Activated CD8-positive, alpha-beta T cell treated with anti-CD3 and anti-CD28 coated beads, Interleukin-2, amount 10 ng/mL, durations not matched to agents 7 days and 5 days (primary cell): ENCODE measurements around the gene THADA. TPM values are rescaled to one million over a fixed set of nuclear protein-coding genes. Genes with fewer than 3 reads are reported as not detected.

Experiments
- ATAC-seq: fragments of 150-1000 bp; cut with Tn5 transposase; one replicate; pipeline ENCODE4 v1.10.0; 2021; ENCODE audit warnings: moderate library complexity
- CTCF ChIA-PET: fragments of 350-600 bp; sonication (Branson Sonifier 250); formaldehyde crosslinking; loops from one replicate; lab custom pipeline; 2021; ENCODE audit warnings: antibody characterized with exemption; lab: Charles Lee
- POLR2A ChIA-PET: fragments of 350-600 bp; sonication (Branson Sonifier 250); formaldehyde crosslinking; loops from one replicate; lab custom pipeline; 2021; ENCODE audit warnings: antibody characterized with exemption; lab: Charles Lee
- DNase-seq: peaks from one replicate; pipeline ENCODE4 v3.0.0-alpha.2; 2020
- H3K27ac Mint-ChIP-seq: one replicate; pipeline ENCODE4 v1.8.0; 2021; ENCODE audit warnings: mild to moderate bottlenecking, mixed read lengths
- H3K27me3 Mint-ChIP-seq: one replicate; pipeline ENCODE4 v1.8.0; 2021; ENCODE audit warnings: low read depth, mixed read lengths
- H3K36me3 Mint-ChIP-seq: one replicate; pipeline ENCODE4 v1.8.0; 2021; ENCODE audit warnings: low read depth, mixed read lengths
- H3K4me1 Mint-ChIP-seq: one replicate; pipeline ENCODE4 v1.8.0; 2021; ENCODE audit warnings: low read depth, mixed read lengths
- H3K4me3 Mint-ChIP-seq: one replicate; pipeline ENCODE4 v1.8.0; 2021; ENCODE audit warnings: mild to moderate bottlenecking, mixed read lengths
- H3K9me3 Mint-ChIP-seq: one replicate; pipeline ENCODE4 v1.8.0; 2022; ENCODE audit warnings: mixed read lengths; ENCODE audit not compliant: insufficient read depth
- total RNA-seq, 2 experiments: library from RNA; stranded (reverse); gene quantifications; one replicate each; pipeline ENCODE4 v1.2.3, GENCODE V29; 2021

THADA gene
- total RNA-seq, 2 experiments from 2014 or later, result 27.0 to 31.9 TPM

GRCh38 chr2:43493954-43494353, 101.9 kb downstream of the THADA start:
- ATAC-seq (no peak), DNase-seq (no peak)
- H3K4me1 Mint-ChIP-seq, result no peaks in the 10 kb centered on the region
- no peak overlapping the region for H3K27ac Mint-ChIP-seq
- H3K9me3 Mint-ChIP-seq, result no peaks in the 10 kb centered on the region
- H3K27me3 Mint-ChIP-seq, result no peaks in the 10 kb centered on the region
- no peak overlapping the region for H3K4me3 Mint-ChIP-seq
- POLR2A ChIA-PET, result no interaction called here
- peaks cover 27% of the 10 kb centered on the region for H3K36me3 Mint-ChIP-seq
- CTCF ChIA-PET, result interaction anchor here (0.9 to 2.8 kb wide), 2 partner anchors 10 to 265 kb away, joined by 4 to 12 read pairs; no protein-coding TSS in a partner anchor

DNA sequence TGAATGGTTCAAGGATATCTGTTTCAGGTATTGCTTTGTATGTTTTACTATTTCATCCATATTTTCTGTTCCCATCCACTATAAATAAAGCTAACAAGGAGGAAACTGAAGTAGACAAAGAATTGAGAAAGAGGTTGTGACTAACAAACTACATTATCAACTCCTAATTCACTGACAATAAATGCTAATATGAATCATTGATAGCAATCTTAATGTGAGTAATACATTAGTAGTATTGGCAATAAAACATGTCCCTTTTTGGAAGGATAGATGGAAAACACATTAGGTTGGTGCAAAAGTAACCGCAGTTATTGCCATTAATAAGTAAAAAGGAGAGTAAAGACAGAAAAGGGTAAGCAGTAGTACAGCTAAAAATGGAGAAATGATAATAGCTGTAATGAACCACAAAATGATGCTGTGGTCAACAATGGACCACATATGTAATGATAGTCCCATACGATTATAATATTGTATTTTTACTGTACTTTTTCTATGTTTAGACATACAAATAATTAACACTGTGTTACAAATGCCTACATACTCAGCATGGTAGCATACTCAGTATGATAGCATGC, 104.7 kb downstream of the THADA start:
- Mint-ChIP-seq H3K4me1 (no peaks in the 10 kb centered on the region), H3K4me3 (no peak overlapping the region), H3K9me3 (no peaks in the 10 kb centered on the region), H3K27ac (no peak overlapping the region), H3K27me3 (no peaks in the 10 kb centered on the region), H3K36me3 (peaks cover 10% of the 10 kb centered on the region)
- ChIA-PET CTCF (interaction anchor here (0.5 to 1.4 kb wide), 4 partner anchors 86 to 592 kb away, joined by 3 to 5 read pairs (median 4); no protein-coding TSS in a partner anchor), POLR2A (no interaction called here)
- ATAC-seq, result no peak
- DNase-seq, result no peak

DNA sequence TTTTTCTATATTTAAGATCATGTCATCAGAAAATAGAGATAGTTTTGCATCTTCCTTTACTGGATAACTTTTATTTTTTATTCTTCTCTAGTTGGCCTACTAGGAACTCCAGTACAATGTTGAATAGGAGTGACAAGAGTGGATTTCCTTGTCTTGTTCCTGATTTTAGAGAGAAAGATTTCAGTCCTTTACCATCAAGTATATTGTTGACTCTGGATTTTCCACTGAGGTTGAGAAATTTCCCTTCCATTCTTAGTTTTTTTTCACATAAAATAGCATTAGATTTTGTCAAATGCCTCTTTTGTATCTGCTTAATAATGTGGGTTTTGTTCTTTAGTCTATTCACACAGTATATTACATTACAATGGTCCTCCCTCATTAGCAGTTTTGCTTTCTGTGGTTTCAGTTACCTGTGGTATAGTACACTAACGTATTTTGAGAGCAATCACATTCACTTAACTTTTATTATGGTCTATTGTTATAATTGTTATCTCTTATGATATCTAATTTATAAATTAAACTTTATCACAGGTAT, 105.5 kb downstream of the THADA start:
- Mint-ChIP-seq H3K4me1 (no peaks in the 10 kb centered on the region), H3K36me3 (peaks cover 6% of the 10 kb centered on the region), H3K27me3 (no peaks in the 10 kb centered on the region), H3K9me3 (no peaks in the 10 kb centered on the region), H3K4me3 (no peak overlapping the region), H3K27ac (no peak overlapping the region)
- ChIA-PET POLR2A (no interaction called here), CTCF (no interaction called here)
- ATAC-seq, result no peak
- no peak for DNase-seq

DNA sequence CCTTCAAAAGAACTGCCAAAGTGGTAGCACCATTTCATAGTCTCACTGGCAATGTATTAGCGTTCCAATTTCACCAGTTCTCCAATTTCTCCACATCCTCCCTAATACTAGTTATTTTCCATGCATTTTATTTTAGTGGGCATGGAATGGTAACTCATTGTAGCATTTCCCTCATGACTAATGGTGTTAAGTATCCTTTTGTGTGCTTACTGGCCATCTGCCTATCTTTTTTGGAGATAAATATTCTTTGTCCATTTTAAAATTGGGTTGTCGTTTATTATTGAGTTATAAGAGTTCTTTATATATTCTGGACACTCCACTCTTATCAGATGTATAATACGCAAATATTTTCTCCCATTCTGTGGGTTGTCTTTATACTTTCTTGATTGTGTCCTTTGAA, 107.1 kb downstream of the THADA start:
- Mint-ChIP-seq H3K4me1 (peaks cover 5% of the 10 kb centered on the region), H3K9me3 (no peaks in the 10 kb centered on the region), H3K27me3 (no peaks in the 10 kb centered on the region), H3K4me3 (no peak overlapping the region), H3K36me3 (peaks cover 4% of the 10 kb centered on the region), H3K27ac (no peak overlapping the region)
- no peak for ATAC-seq
- ChIA-PET POLR2A (no interaction called here), CTCF (interaction anchor here (0.9 kb wide), 1 partner anchor 52 kb away, joined by 5 read pairs; no protein-coding TSS in a partner anchor)
- DNase-seq, result no peak

DNA sequence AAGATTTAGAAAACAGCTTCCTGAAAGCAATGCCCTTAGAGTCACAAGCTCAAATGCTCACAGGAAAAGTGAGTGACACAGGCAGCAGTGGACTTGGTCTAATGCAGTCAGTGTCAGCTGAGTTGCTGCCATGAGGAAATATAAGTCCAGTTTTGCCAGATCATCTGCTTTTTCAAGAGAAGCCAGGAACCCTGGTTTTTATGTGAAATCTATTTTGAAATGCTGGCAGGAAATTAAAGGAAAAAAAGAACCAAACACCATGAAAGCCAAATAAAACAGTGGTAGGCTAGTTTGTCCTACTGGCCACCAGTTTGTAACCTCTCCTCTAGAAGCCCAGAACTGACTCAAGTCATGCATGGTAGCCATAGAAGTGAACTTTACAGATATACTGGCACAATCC, 109.2 kb downstream of the THADA start:
- DNase-seq (no peak), ATAC-seq (no peak)
- Mint-ChIP-seq H3K27me3 (no peaks in the 10 kb centered on the region), H3K9me3 (no peaks in the 10 kb centered on the region), H3K27ac (no peak overlapping the region), H3K4me3 (no peak overlapping the region), H3K36me3 (no peaks in the 10 kb centered on the region), H3K4me1 (peaks cover 12% of the 10 kb centered on the region)
- ChIA-PET CTCF (interaction anchor here (2.6 to 4.2 kb wide), 3 partner anchors 26 to 539 kb away, joined by 7 to 91 read pairs (median 36); partner anchors contain the start of gene ZFP36L2), POLR2A (no interaction called here)

DNA sequence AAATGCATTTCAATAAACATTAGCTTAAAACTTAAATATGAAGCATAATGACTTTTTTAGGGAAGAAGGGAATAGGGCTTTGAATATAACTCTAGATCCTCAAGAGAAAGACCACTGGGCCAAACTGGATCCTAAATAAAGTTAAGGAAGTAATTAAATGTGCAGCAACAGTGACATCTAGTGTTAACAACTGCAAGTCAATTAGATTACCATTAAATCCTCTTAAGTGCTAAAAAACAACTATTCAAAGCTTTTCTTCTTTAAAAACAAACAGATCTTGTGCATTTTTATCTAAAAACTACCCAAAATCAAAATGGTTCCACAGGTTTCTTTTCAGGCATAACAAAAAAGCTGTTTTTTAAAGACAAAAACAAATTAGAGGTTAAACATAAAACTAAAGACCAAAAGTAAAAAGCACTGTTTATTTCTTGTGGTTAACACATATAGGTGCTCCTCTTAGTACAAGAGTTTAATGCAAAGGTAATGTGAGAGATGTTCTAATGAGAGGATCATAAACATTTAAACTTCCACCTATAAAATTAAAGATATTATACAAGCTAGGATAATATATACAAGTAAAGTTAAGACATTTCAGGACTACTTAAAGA, 111.4 kb downstream of the THADA start:
- no peaks in the 10 kb centered on the region for H3K27me3 Mint-ChIP-seq
- ChIA-PET CTCF (interaction anchor here (0.6 to 4.2 kb wide), 69 partner anchors 9 to 659 kb away, joined by 3 to 91 read pairs (median 4); partner anchors contain the start of gene ZFP36L2), POLR2A (interaction anchor here (0.6 to 0.9 kb wide), 3 partner anchors 129 to 684 kb away, joined by 3 read pairs; no protein-coding TSS in a partner anchor)
- no peaks in the 10 kb centered on the region for H3K9me3 Mint-ChIP-seq
- H3K36me3 Mint-ChIP-seq, result peaks cover 5% of the 10 kb centered on the region
- H3K4me1 Mint-ChIP-seq, result peaks cover 12% of the 10 kb centered on the region
- no peak overlapping the region for H3K27ac Mint-ChIP-seq
- H3K4me3 Mint-ChIP-seq, result no peak overlapping the region
- peak; percentile 49 for ATAC-seq
- DNase-seq, result no peak

- no peak for ATAC-seq
- Mint-ChIP-seq H3K4me1 (peaks cover 12% of the 10 kb centered on the region), H3K4me3 (no peak overlapping the region), H3K36me3 (peaks cover 5% of the 10 kb centered on the region), H3K27ac (no peak overlapping the region), H3K9me3 (no peaks in the 10 kb centered on the region), H3K27me3 (no peaks in the 10 kb centered on the region)
- POLR2A ChIA-PET, result interaction anchor here (0.7 kb wide), 1 partner anchor 559 kb away, joined by 3 read pairs; no protein-coding TSS in a partner anchor
- CTCF ChIA-PET, result interaction anchor here (1.1 to 4.2 kb wide), 10 partner anchors 29 to 623 kb away, joined by 3 to 91 read pairs (median 19); partner anchors contain the start of gene ZFP36L2
- DNase-seq, result no peak
These were observed 112.9 kb downstream of the THADA start for GRCh38 chr2:43482961-43483360.

DNA sequence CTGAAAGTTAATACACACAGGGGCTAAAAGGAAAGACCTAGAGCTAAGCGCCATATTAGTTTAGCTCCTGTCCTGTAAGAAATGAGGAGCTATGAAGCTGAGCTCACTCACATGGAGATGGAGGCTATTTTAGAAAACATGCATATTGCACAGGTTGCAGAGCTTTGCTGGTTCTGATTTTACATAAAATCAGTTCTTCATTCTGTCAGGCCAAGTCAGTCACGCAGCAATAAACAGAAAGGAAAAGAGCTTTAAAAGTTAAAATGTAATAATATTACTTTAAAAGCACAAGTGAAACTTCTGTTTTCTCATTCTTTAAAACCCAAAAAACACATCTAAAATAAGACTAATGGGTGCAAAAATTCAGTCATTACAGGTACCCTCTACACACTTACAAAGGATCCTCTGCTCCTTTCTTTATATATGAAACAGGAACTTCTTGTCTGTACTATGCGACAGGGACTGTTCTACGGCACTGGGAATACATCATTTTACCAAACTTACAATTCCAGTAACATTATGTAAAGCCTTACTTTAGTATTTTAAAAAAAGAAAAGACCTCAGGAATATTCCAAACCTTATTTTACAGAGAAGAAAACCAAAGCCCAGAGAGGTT, 113.8 kb downstream of the THADA start:
- H3K9me3 Mint-ChIP-seq, result no peaks in the 10 kb centered on the region
- H3K4me3 Mint-ChIP-seq, result no peak overlapping the region
- POLR2A ChIA-PET, result interaction anchor here (1.0 to 1.1 kb wide), 2 partner anchors 255 to 258 kb away, joined by 3 to 4 read pairs; partner anchors contain the start of gene ZFP36L2
- peaks cover 12% of the 10 kb centered on the region for H3K4me1 Mint-ChIP-seq
- ATAC-seq (no peak), DNase-seq (no peak)
- CTCF ChIA-PET, result interaction anchor here (0.7 to 2.2 kb wide), 9 partner anchors 55 to 535 kb away, joined by 3 to 19 read pairs (median 4); no protein-coding TSS in a partner anchor
- peaks cover 5% of the 10 kb centered on the region for H3K36me3 Mint-ChIP-seq
- no peak overlapping the region for H3K27ac Mint-ChIP-seq
- H3K27me3 Mint-ChIP-seq, result no peaks in the 10 kb centered on the region

DNA sequence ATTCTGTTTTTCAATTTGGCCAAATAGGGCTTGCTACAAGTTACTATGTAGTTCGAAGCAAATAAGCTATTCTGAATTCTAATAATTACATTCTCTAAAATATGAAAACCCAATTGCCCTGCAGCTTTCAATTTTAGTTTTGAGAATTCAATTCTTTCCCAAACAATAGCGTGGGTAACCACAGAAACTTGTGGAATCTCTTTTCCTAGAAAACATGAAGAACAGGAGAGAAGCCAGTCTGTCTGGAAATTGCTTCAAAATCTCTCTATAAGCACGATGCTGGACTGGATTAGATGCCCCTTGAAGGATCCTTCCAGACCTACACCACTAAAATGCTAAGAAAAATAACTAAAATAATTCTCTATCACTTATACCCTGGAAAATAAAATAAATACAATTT, 115.0 kb downstream of the THADA start:
- Mint-ChIP-seq H3K36me3 (peaks cover 5% of the 10 kb centered on the region), H3K4me1 (peaks cover 12% of the 10 kb centered on the region), H3K9me3 (no peaks in the 10 kb centered on the region), H3K27me3 (no peaks in the 10 kb centered on the region), H3K27ac (no peak overlapping the region), H3K4me3 (no peak overlapping the region)
- POLR2A ChIA-PET, result no interaction called here
- CTCF ChIA-PET, result interaction anchor here (0.7 to 2.2 kb wide), 5 partner anchors 60 to 534 kb away, joined by 3 to 19 read pairs (median 3); no protein-coding TSS in a partner anchor
- no peak for DNase-seq
- no peak for ATAC-seq

GRCh38 chr2:43478412-43479086, 117.3 kb downstream of the THADA start:
- Mint-ChIP-seq H3K27ac (no peak overlapping the region), H3K4me1 (peaks cover 7% of the 10 kb centered on the region), H3K4me3 (no peak overlapping the region), H3K27me3 (no peaks in the 10 kb centered on the region), H3K9me3 (no peaks in the 10 kb centered on the region), H3K36me3 (peaks cover 5% of the 10 kb centered on the region)
- ATAC-seq (no peak), DNase-seq (no peak)
- ChIA-PET POLR2A (interaction anchor here (0.9 kb wide), 1 partner anchor 35 kb away, joined by 3 read pairs; no protein-coding TSS in a partner anchor), CTCF (interaction anchor here (1.5 to 2.2 kb wide), 2 partner anchors 250 to 351 kb away, joined by 3 to 6 read pairs; no protein-coding TSS in a partner anchor)

DNA sequence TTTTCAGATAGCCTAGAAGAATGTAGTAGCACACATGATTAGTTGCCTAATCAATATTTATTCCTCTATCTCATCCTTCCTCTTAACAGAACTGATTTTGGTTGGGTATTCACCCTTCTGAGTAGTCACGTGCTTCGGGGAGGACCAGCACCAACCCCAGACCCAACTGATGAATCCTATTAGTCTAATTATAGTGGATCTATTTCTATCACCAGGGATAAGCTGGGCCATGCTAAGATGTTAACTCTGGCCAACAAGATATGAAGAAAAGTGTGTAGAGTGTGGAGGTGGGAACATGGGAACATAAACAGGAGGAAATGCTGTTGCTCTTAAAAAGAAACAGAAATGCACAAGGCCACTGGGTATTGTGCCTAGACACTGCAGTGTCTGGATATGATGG, 119.9 kb downstream of the THADA start:
- CTCF ChIA-PET, result interaction anchor here (1.3 to 2.3 kb wide), 2 partner anchors 9 to 246 kb away, joined by 5 to 19 read pairs; no protein-coding TSS in a partner anchor
- POLR2A ChIA-PET, result no interaction called here
- DNase-seq, result no peak
- H3K27me3 Mint-ChIP-seq, result no peaks in the 10 kb centered on the region
- H3K27ac Mint-ChIP-seq, result no peak overlapping the region
- no peak for ATAC-seq
- H3K9me3 Mint-ChIP-seq, result no peaks in the 10 kb centered on the region
- H3K4me1 Mint-ChIP-seq, result no peaks in the 10 kb centered on the region
- no peak overlapping the region for H3K4me3 Mint-ChIP-seq
- H3K36me3 Mint-ChIP-seq, result peaks cover 6% of the 10 kb centered on the region
